ENCODE data around the gene APAF1. TPM values are rescaled to one million over a fixed set of nuclear protein-coding genes. Genes with fewer than 3 reads are reported as not detected.

Gene APAF1
- polyA plus RNA-seq, 4 donors = 8.1 to 20.5 (median 8.7) TPM

DNA sequence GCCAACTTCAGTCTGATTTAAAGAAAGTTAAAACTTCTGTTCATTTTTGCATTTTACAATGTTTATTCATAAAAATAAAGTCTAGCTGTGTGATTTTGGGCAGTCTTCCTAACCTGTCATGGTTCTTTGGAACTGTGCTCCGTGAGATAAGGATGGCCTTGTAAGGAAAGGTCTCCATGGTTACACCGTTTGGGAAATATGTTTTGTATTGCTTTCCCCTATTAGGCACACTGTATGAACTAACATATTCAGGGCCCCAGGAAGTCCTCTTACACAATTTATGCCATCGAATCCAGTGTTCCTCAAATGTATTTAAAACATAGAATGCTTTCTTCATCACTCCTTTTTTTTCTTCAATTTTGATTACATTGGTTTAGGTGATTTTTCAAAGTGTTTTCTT, 54.5 kb downstream of the APAF1 start:
- H3K27ac ChIP-seq (ENCODE audit: low read depth in 1 of 3, low read length in 2 of 3) = no peak overlapping the region
- H3K36me3 ChIP-seq (ENCODE audit: control insufficient read depth in 3 of 3, insufficient read depth in 2 of 3, low read depth in 1 of 3, low read length in 3 of 3) = peaks cover 2 to 10% (median 9%) of the 10 kb centered on the region in 3 donors
- DNase-seq = no peak
- no peaks in the 10 kb centered on the region for H3K9me3 ChIP-seq (ENCODE audit: control insufficient read depth in 2 of 2, insufficient read depth in 1 of 2, low read depth in 1 of 2, low read length in 1 of 2)
- H3K4me1 ChIP-seq (ENCODE audit: control insufficient read depth in 3 of 3, insufficient read depth in 2 of 3, low read depth in 1 of 3, low read length in 2 of 3) = no peaks in the 10 kb centered on the region
- no peaks in the 10 kb centered on the region for H3K27me3 ChIP-seq (ENCODE audit: control insufficient read depth in 3 of 3, insufficient read depth in 3 of 3, low read length in 3 of 3)
- H3K4me3 ChIP-seq (ENCODE audit: low read depth in 1 of 3, low read length in 3 of 3) = no peak overlapping the region
- 58 to 69% (median 59%) methylated on average over 3 of the region's 3 CpGs for WGBS, 3 donors
- FAIRE-seq = no peak

DNA sequence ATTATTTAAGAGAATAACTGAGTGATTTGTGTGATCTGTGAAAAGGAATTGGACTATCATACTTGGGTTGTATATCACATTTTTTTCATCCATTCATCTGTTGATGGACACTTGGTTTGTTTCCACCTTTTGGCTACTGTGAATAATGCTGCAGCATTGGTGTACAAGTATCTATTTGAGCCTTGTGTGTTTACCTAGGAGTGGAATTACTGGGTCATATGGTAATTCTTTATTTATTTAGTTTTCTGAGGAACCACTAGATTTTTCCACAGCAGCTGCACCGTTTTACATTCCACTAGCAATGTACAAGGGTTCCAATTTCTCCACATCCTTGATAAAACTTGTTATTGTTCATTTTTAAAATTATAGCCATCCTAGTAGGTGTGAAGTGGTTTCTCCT, 56.1 kb downstream of the APAF1 start:
- FAIRE-seq = no peak

GRCh38 chr12:98709022-98709421, 63.9 kb downstream of the APAF1 start:
- WGBS, 3 donors = 96 to 100% (median 100%) methylated on average over 1 of the region's 1 CpG
- H3K27ac ChIP-seq (ENCODE audit: low read depth in 1 of 3, low read length in 2 of 3) = no peak overlapping the region
- no peaks in the 10 kb centered on the region for H3K9me3 ChIP-seq (ENCODE audit: control insufficient read depth in 2 of 2, insufficient read depth in 1 of 2, low read depth in 1 of 2, low read length in 1 of 2)
- H3K4me1 ChIP-seq (ENCODE audit: control insufficient read depth in 3 of 3, insufficient read depth in 2 of 3, low read depth in 1 of 3, low read length in 2 of 3) = no peaks in the 10 kb centered on the region
- DNase-seq (no peak), FAIRE-seq (no peak)
- H3K4me3 ChIP-seq (ENCODE audit: low read depth in 1 of 3, low read length in 3 of 3) = no peak overlapping the region
- H3K27me3 ChIP-seq (ENCODE audit: control insufficient read depth in 3 of 3, insufficient read depth in 3 of 3, low read length in 3 of 3) = no peaks in the 10 kb centered on the region
- peaks cover 9 to 21% (median 19%) of the 10 kb centered on the region in 3 donors for H3K36me3 ChIP-seq (ENCODE audit: control insufficient read depth in 3 of 3, insufficient read depth in 2 of 3, low read depth in 1 of 3, low read length in 3 of 3)

More for the DNA sequence above, 56.1 kb downstream of the APAF1 start:
- no peaks in the 10 kb centered on the region for H3K9me3 ChIP-seq (ENCODE audit: control insufficient read depth in 2 of 2, insufficient read depth in 1 of 2, low read depth in 1 of 2, low read length in 1 of 2)
- H3K4me1 ChIP-seq (ENCODE audit: control insufficient read depth in 3 of 3, insufficient read depth in 2 of 3, low read depth in 1 of 3, low read length in 2 of 3) = no peaks in the 10 kb centered on the region
- 35 to 50% (median 43%) methylated on average over 1 of the region's 1 CpG for WGBS, 3 donors
- peaks cover 2 to 6% (median 4%) of the 10 kb centered on the region in 3 donors for H3K36me3 ChIP-seq (ENCODE audit: control insufficient read depth in 3 of 3, insufficient read depth in 2 of 3, low read depth in 1 of 3, low read length in 3 of 3)
- no peak overlapping the region for H3K27ac ChIP-seq (ENCODE audit: low read depth in 1 of 3, low read length in 2 of 3)
- no peak overlapping the region for H3K4me3 ChIP-seq (ENCODE audit: low read depth in 1 of 3, low read length in 3 of 3)
- DNase-seq = no peak
- H3K27me3 ChIP-seq (ENCODE audit: control insufficient read depth in 3 of 3, insufficient read depth in 3 of 3, low read length in 3 of 3) = no peaks in the 10 kb centered on the region

DNA sequence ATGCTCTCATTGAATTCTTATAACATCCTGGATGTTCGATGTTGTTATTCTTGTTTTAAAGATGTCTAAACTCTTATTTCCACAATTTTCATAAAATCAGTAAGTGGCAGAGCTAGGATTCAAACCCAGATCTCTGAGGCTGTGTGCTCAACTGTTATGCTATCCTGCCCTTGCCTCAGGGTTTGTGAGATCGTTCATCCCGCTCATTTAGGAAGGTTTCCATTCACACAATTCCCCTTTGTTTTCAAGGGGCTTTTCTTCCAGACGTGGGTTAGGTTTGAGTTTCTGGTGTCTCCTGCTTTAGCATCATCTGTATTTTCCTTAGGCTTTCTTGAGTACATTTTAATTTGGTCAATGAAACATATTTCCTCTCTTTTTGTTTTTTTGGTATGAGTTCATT, 69.3 kb downstream of the APAF1 start:
- H3K4me1 ChIP-seq (ENCODE audit: control insufficient read depth in 3 of 3, insufficient read depth in 2 of 3, low read depth in 1 of 3, low read length in 2 of 3) = no peaks in the 10 kb centered on the region
- no peak overlapping the region for H3K4me3 ChIP-seq (ENCODE audit: low read depth in 1 of 3, low read length in 3 of 3)
- no peaks in the 10 kb centered on the region for H3K27me3 ChIP-seq (ENCODE audit: control insufficient read depth in 3 of 3, insufficient read depth in 3 of 3, low read length in 3 of 3)
- DNase-seq = no peak
- FAIRE-seq = no peak
- WGBS, 3 donors = 90 to 95% (median 93%) methylated on average over 4 of the region's 4 CpGs
- H3K9me3 ChIP-seq (ENCODE audit: control insufficient read depth in 2 of 2, insufficient read depth in 1 of 2, low read depth in 1 of 2, low read length in 1 of 2) = no peaks in the 10 kb centered on the region
- no peak overlapping the region for H3K27ac ChIP-seq (ENCODE audit: low read depth in 1 of 3, low read length in 2 of 3)
- peaks cover 10 to 22% (median 11%) of the 10 kb centered on the region in 3 donors for H3K36me3 ChIP-seq (ENCODE audit: control insufficient read depth in 3 of 3, insufficient read depth in 2 of 3, low read depth in 1 of 3, low read length in 3 of 3)

- H3K9me3 ChIP-seq (ENCODE audit: control insufficient read depth in 2 of 2, insufficient read depth in 1 of 2, low read depth in 1 of 2, low read length in 1 of 2) = no peaks in the 10 kb centered on the region
- H3K4me1 ChIP-seq (ENCODE audit: control insufficient read depth in 3 of 3, insufficient read depth in 2 of 3, low read depth in 1 of 3, low read length in 2 of 3) = no peaks in the 10 kb centered on the region
- FAIRE-seq = no peak
- H3K36me3 ChIP-seq (ENCODE audit: control insufficient read depth in 3 of 3, insufficient read depth in 2 of 3, low read depth in 1 of 3, low read length in 3 of 3) = peaks cover 9 to 13% (median 9%) of the 10 kb centered on the region in 3 donors
- no peak overlapping the region for H3K27ac ChIP-seq (ENCODE audit: low read depth in 1 of 3, low read length in 2 of 3)
- H3K4me3 ChIP-seq (ENCODE audit: low read depth in 1 of 3, low read length in 3 of 3) = no peak overlapping the region
- H3K27me3 ChIP-seq (ENCODE audit: control insufficient read depth in 3 of 3, insufficient read depth in 3 of 3, low read length in 3 of 3) = no peaks in the 10 kb centered on the region
- WGBS, 3 donors = 92 to 98% (median 97%) methylated on average over 6 of the region's 6 CpGs
- no peak for DNase-seq
These were observed 74.7 kb downstream of the APAF1 start for GRCh38 chr12:98719515-98720504.

DNA sequence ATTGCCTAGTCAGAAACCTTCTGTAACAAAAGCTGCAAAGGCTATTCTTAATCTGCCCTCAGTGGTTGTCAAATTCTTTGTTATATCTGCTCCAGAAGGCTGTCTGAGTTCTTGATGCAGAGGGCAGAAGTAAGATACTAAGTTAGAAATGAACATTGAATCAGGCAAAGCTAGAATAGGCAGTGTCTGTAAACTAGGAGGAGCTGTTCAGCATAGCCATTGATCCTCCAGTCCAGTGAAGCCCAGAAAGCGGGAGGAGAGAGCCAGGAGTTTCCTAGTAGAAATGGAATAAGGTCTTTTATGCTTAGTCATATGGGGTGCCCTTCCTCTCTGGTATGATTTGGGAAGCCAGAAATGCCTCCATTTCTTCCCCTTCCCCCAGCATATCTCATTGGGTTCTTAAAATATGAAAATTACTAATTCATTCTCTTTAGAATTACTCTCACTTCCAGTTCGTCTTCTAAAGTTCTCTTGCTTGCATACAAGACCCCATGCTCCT, 76.2 kb downstream of the APAF1 start:
- H3K27me3 ChIP-seq (ENCODE audit: control insufficient read depth in 3 of 3, insufficient read depth in 3 of 3, low read length in 3 of 3) = no peaks in the 10 kb centered on the region
- H3K4me1 ChIP-seq (ENCODE audit: control insufficient read depth in 3 of 3, insufficient read depth in 2 of 3, low read depth in 1 of 3, low read length in 2 of 3) = no peaks in the 10 kb centered on the region
- H3K27ac ChIP-seq (ENCODE audit: low read depth in 1 of 3, low read length in 2 of 3) = no peak overlapping the region
- DNase-seq (no peak), FAIRE-seq (no peak)
- peaks cover 13 to 21% (median 18%) of the 10 kb centered on the region in 3 donors for H3K36me3 ChIP-seq (ENCODE audit: control insufficient read depth in 3 of 3, insufficient read depth in 2 of 3, low read depth in 1 of 3, low read length in 3 of 3)
- H3K9me3 ChIP-seq (ENCODE audit: control insufficient read depth in 2 of 2, insufficient read depth in 1 of 2, low read depth in 1 of 2, low read length in 1 of 2) = no peaks in the 10 kb centered on the region
- no peak overlapping the region for H3K4me3 ChIP-seq (ENCODE audit: low read depth in 1 of 3, low read length in 3 of 3)
- 90 to 96% (median 92%) methylated on average over 2 of the region's 2 CpGs for WGBS, 3 donors

DNA sequence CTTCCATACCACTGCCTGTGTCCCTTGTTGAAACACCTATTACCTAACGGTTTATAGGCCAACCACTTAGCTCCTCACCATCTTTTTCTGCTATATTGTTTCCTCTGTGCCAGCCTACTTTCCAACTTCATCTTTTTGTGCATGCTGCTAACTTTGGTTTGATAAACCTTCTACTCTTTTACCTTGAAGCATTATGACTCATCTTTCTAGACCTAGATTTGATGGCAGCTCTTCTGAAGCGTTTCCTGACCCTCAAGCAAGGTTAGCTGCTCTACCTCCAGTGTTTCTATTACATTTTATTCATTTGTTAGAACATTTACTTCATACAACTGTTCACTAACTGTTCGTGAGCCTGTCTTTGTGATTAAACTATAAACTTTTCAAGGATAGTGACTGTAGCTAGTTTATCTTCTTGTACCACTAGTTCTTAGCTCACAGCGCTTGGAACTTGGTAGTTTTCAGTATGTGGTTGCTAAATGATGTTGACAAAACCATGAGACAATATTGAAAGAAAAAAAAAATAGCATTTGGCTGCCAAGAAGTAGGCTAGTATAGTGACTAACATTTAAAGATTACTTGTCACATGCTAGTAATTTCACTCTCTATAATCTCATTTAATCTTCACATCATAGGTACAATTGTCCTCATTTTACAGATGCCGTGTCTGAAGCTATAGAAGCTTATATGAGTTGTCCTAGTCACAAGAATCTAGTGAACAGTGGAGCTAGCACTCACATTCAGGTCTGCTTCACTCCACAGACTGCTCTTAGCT, 79.5 kb downstream of the APAF1 start:
- Histone ChIP-seq H3K9me3 (ENCODE audit: control insufficient read depth in 2 of 2, insufficient read depth in 1 of 2, low read depth in 1 of 2, low read length in 1 of 2) (no peaks in the 10 kb centered on the region), H3K4me3 (ENCODE audit: low read depth in 1 of 3, low read length in 3 of 3) (no peak overlapping the region), H3K27me3 (ENCODE audit: control insufficient read depth in 3 of 3, insufficient read depth in 3 of 3, low read length in 3 of 3) (no peaks in the 10 kb centered on the region), H3K4me1 (ENCODE audit: control insufficient read depth in 3 of 3, insufficient read depth in 2 of 3, low read depth in 1 of 3, low read length in 2 of 3) (no peaks in the 10 kb centered on the region), H3K36me3 (ENCODE audit: control insufficient read depth in 3 of 3, insufficient read depth in 2 of 3, low read depth in 1 of 3, low read length in 3 of 3) (peaks cover 19 to 32% (median 26%) of the 10 kb centered on the region in 3 donors), H3K27ac (ENCODE audit: low read depth in 1 of 3, low read length in 2 of 3) (no peak overlapping the region)
- FAIRE-seq (no peak), DNase-seq (no peak)
- 77 to 84% (median 84%) methylated on average over 5 of the region's 5 CpGs for WGBS, 3 donors

DNA sequence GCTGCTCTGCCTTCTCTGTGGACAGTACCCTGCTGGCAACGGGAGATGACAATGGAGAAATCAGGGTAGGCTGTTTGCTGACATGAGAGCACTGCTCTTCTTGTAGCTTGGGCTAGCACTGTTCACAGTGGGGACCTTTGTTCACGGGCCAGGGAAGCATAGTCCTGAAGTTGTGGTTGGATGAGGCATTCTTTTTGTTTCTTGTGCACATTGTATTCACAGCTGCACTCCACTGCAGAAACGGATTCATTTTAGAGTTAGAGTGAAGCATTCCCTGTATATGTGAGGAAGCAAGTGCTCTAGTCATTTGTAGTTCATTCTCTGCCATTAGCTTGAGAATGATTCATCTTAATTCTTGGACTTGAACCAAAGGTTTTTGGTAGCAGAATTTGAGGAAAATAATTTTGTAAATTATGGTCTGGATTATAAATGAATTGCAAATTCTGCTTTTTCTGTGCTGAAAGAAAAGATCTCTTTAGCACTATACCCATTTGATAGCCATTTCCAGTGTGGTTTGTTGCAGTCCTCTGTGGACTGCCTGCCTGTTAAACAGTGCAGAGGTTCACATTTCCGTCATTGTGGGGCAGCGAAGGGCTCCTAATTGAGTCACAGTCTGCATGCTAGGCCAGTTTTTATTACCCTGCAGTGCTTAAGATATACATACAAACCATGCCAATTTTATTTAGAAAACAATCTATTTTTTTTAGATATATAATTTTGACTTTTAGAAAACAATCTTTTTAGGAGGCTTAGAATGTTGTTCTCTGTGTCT, 80.6 kb downstream of the APAF1 start:
- Histone ChIP-seq H3K36me3 (ENCODE audit: control insufficient read depth in 3 of 3, insufficient read depth in 2 of 3, low read depth in 1 of 3, low read length in 3 of 3) (peaks cover 19 to 34% (median 26%) of the 10 kb centered on the region in 3 donors), H3K27ac (ENCODE audit: low read depth in 1 of 3, low read length in 2 of 3) (no peak overlapping the region), H3K9me3 (ENCODE audit: control insufficient read depth in 2 of 2, insufficient read depth in 1 of 2, low read depth in 1 of 2, low read length in 1 of 2) (no peaks in the 10 kb centered on the region), H3K4me3 (ENCODE audit: low read depth in 1 of 3, low read length in 3 of 3) (no peak overlapping the region), H3K27me3 (ENCODE audit: control insufficient read depth in 3 of 3, insufficient read depth in 3 of 3, low read length in 3 of 3) (no peaks in the 10 kb centered on the region), H3K4me1 (ENCODE audit: control insufficient read depth in 3 of 3, insufficient read depth in 2 of 3, low read depth in 1 of 3, low read length in 2 of 3) (no peaks in the 10 kb centered on the region)
- 73 to 75% (median 74%) methylated on average over 5 of the region's 5 CpGs for WGBS, 3 donors
- no peak for FAIRE-seq
- DNase-seq = peak; percentile 39 to 43

Data from small intestine (tissue), 7 donors.